Activated naive CD8-positive, alpha-beta T cell (primary cell): ENCODE results near the gene KIAA1328.
"Not testable (repeated sequence)": the region's sequence is repeated elsewhere in the genome, so short reads cannot be mapped to it uniquely, and the experiment has no call there.

Experiments
- H3K27ac Mint-ChIP-seq: one replicate; pipeline ENCODE4 v1.8.0; 2021; ENCODE audit warnings: mixed read lengths
- H3K27me3 Mint-ChIP-seq: one replicate; pipeline ENCODE4 v1.8.0; 2021; ENCODE audit warnings: mixed read lengths
- H3K36me3 Mint-ChIP-seq: one replicate; pipeline ENCODE4 v1.8.0; 2021; ENCODE audit warnings: mixed read lengths
- H3K4me1 Mint-ChIP-seq: one replicate; pipeline ENCODE4 v1.8.0; 2021; ENCODE audit warnings: low read depth, mixed read lengths
- H3K4me3 Mint-ChIP-seq: one replicate; pipeline ENCODE4 v1.8.0; 2021; ENCODE audit warnings: mild to moderate bottlenecking, mixed read lengths
- H3K9me3 Mint-ChIP-seq: one replicate; pipeline ENCODE4 v1.8.0; 2021; ENCODE audit warnings: low read depth, mixed read lengths

Gene KIAA1328

GRCh38 chr18:36888778-36889177 is 59.9 kb downstream of the KIAA1328 start:
- H3K27ac Mint-ChIP-seq, result no peak overlapping the region
- no peaks in the 10 kb centered on the region for H3K27me3 Mint-ChIP-seq
- H3K36me3 Mint-ChIP-seq, result peaks cover 24% of the 10 kb centered on the region
- peaks cover 4% of the 10 kb centered on the region for H3K4me1 Mint-ChIP-seq
- H3K4me3 Mint-ChIP-seq, result no peak overlapping the region
- no peaks in the 10 kb centered on the region for H3K9me3 Mint-ChIP-seq

- Mint-ChIP-seq H3K4me1 (peaks cover 4% of the 10 kb centered on the region), H3K9me3 (no peaks in the 10 kb centered on the region), H3K27me3 (no peaks in the 10 kb centered on the region), H3K4me3 (no peak overlapping the region), H3K27ac (no peak overlapping the region), H3K36me3 (peaks cover 27% of the 10 kb centered on the region)
Measured at GRCh38 chr18:36889321-36889720, 60.4 kb downstream of the KIAA1328 start.

DNA sequence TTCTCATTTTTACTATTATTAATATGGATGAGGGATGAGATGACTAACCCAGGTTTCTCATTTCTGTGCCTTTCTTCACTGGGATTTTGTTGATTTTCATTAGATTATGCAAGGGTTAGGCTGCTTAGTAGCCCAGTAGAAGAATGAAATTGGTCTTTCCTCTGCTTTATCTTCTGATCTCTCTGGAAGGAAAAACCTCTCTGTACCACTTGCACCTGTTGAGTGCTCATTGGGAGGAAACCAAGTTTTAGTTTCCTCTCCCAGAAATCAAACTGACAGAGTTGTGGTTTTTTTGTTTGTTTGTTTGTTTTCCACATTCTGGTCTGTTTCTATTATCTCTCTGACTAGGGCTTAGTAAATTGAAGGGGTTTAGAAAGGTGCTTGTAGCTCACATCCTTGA is 60.8 kb downstream of the KIAA1328 start:
- Mint-ChIP-seq H3K27me3 (no peaks in the 10 kb centered on the region), H3K4me3 (no peak overlapping the region), H3K36me3 (peaks cover 28% of the 10 kb centered on the region), H3K4me1 (peaks cover 4% of the 10 kb centered on the region), H3K27ac (no peak overlapping the region), H3K9me3 (no peaks in the 10 kb centered on the region)

DNA sequence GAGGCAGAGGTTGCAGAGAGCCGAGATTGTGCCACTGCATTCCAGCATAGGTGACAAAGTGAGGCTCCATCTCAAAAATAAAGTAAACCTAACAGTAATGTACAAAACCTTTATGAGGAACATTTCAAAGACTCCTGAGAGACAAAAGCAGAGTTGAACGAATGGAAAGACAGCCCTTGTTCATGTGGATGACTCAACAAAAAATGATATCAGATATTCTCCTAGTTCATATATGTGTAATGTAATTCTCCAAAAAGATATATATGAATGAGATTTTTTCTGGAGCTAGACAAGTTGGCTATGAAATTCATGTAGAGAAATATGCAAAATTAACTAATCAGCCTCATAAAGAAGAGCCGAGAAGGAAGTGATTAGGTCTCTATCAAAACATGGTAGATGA is 61.7 kb downstream of the KIAA1328 start:
- Mint-ChIP-seq H3K9me3 (no peaks in the 10 kb centered on the region), H3K27me3 (no peaks in the 10 kb centered on the region), H3K4me3 (no peak overlapping the region), H3K27ac (no peak overlapping the region), H3K4me1 (peaks cover 4% of the 10 kb centered on the region), H3K36me3 (peaks cover 31% of the 10 kb centered on the region)

DNA sequence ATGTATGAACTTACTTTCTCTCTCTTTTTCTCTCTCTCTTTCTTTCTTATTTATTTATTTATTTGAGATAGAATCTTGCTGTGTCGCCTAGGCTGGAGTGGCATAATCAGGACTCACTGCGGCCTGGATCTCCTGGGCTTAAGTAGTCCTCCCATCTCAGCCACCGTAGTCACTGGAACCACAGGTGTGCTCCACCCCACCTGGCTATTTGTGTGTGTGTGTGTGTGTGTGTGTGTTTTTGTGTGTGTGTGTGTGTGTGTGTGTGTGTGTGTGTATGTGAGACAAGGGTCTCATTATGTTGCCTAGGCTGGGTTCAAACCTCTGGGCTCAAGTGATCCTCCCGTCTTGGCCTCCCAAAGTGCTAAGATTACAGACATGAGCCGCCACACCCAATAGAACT is 64.3 kb downstream of the KIAA1328 start:
- peaks cover 29% of the 10 kb centered on the region for H3K36me3 Mint-ChIP-seq
- peaks cover 5% of the 10 kb centered on the region for H3K4me1 Mint-ChIP-seq
- no peak overlapping the region for H3K4me3 Mint-ChIP-seq
- no peaks in the 10 kb centered on the region for H3K27me3 Mint-ChIP-seq
- H3K9me3 Mint-ChIP-seq, result no peaks in the 10 kb centered on the region
- H3K27ac Mint-ChIP-seq, result no peak overlapping the region

DNA sequence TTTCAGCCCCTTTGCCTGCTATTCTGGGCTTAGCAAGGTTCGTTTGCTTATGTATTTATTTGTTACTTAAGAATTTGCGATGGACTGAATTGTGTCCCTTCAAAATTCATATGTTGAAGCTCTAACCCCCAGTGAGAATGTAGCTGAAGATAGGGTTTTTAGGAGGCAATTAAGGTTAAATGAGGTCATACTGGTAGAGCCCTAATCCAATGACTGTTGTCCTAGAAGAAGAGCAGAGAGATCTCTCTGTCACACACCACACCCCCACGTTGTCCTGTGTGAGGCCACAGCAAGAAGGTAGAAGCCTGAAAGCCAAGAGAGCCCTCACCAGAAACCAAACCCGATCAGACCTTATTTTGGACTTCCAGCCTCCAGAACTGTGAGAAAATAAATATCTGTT is 66.7 kb downstream of the KIAA1328 start:
- H3K27ac Mint-ChIP-seq, result no peak overlapping the region
- H3K9me3 Mint-ChIP-seq, result peaks cover 8% of the 10 kb centered on the region
- H3K4me1 Mint-ChIP-seq, result peaks cover 1% of the 10 kb centered on the region
- no peak overlapping the region for H3K4me3 Mint-ChIP-seq
- peaks cover 32% of the 10 kb centered on the region for H3K36me3 Mint-ChIP-seq
- H3K27me3 Mint-ChIP-seq, result no peaks in the 10 kb centered on the region

DNA sequence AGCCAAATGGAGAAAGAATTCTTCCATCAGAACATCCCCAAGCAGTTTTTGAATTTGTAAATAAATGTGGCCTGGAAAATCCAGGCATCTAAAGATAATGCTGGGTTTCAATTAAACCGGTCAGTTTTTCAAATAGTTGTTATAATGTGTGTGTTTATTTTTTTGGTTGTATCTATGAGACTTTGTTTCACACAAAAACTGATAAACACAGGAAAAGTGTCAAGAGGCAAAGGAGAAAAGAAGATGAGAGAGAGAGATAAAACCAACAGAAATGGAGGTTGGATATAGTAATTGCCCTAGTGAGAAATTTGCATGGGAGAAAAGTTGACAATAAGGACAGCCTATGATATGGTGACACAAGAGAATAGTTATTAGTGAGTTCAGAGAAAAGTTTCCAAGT is 68.3 kb downstream of the KIAA1328 start:
- peaks cover 30% of the 10 kb centered on the region for H3K36me3 Mint-ChIP-seq
- peaks cover 1% of the 10 kb centered on the region for H3K4me1 Mint-ChIP-seq
- H3K4me3 Mint-ChIP-seq, result no peak overlapping the region
- no peaks in the 10 kb centered on the region for H3K27me3 Mint-ChIP-seq
- H3K9me3 Mint-ChIP-seq, result peaks cover 8% of the 10 kb centered on the region
- H3K27ac Mint-ChIP-seq, result no peak overlapping the region

DNA sequence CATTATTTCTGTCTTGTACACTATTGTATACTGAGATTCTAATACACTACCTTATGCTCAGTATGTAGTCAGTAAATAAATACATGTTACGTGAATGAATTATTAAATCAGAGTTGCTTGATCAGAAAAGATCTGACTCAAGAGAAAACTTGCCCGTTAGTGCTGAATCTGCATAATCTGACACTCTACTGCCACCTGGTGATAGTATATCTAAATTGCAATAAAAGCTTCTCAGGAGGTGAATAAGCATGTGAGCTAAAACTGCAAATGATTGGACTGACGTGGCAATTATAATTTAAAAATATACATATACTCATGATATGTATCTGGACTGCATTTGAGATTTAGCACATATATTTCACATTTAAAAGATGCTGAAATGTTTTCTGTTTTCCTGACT is 70.4 kb downstream of the KIAA1328 start:
- Mint-ChIP-seq H3K36me3 (peaks cover 21% of the 10 kb centered on the region), H3K4me1 (peaks cover 3% of the 10 kb centered on the region)

DNA sequence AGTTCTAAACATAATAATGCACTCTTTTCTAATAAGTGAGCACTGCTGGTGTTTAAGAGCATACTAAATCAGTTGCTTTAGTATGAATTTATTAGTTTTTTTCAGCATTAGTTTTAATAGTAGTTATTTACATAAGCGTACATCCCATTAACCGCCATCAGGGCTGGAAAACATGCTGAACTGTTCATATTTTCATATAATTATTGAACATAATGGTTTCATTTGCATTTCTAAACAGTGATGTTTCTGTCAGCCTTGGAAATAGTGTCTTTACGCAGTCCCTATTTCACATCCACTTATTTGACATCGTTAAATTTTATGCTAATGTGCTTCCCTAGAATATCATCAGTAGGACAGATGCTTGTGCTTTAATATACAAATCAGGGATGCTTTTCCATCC is 71.5 kb downstream of the KIAA1328 start:
- H3K27ac Mint-ChIP-seq, result no peak overlapping the region
- no peaks in the 10 kb centered on the region for H3K27me3 Mint-ChIP-seq
- H3K4me3 Mint-ChIP-seq, result no peak overlapping the region
- peaks cover 8% of the 10 kb centered on the region for H3K9me3 Mint-ChIP-seq
- H3K4me1 Mint-ChIP-seq, result peaks cover 3% of the 10 kb centered on the region
- peaks cover 19% of the 10 kb centered on the region for H3K36me3 Mint-ChIP-seq

More for the DNA sequence above, 70.4 kb downstream of the KIAA1328 start:
- H3K9me3 Mint-ChIP-seq, result peaks cover 8% of the 10 kb centered on the region
- no peak overlapping the region for H3K4me3 Mint-ChIP-seq
- no peaks in the 10 kb centered on the region for H3K27me3 Mint-ChIP-seq
- H3K27ac Mint-ChIP-seq, result no peak overlapping the region

DNA sequence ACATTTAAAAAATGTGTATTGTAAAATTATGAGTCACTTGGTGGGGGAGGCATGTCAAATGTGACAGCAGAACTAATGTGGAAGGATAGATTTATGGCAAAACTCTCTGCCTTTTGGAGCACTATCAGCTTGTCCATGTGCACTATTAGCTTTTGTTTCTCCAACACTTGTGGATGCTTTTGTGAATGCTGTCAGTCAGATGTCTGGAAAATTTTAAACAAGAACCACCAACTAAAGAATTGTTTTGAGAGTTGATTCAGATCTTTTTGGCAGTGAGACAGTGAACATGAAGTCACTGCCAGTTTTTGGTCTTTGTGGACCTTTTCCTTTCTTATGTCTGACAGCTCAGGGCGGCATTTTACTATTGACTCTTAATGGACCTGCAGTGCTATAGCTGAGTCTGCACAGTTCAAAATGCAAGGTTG is 72.4 kb downstream of the KIAA1328 start:
- Mint-ChIP-seq H3K9me3 (peaks cover 8% of the 10 kb centered on the region), H3K4me3 (no peak overlapping the region), H3K27ac (no peak overlapping the region), H3K4me1 (peaks cover 3% of the 10 kb centered on the region), H3K36me3 (peaks cover 27% of the 10 kb centered on the region), H3K27me3 (no peaks in the 10 kb centered on the region)

GRCh38 chr18:36903215-36903928 is 74.4 kb downstream of the KIAA1328 start:
- peaks cover 1% of the 10 kb centered on the region for H3K4me1 Mint-ChIP-seq
- no peak overlapping the region for H3K27ac Mint-ChIP-seq
- H3K4me3 Mint-ChIP-seq, result no peak overlapping the region

GRCh38 chr18:36905571-36905970 is 76.6 kb downstream of the KIAA1328 start:
- Mint-ChIP-seq H3K4me3 (no peak overlapping the region), H3K36me3 (peaks cover 19% of the 10 kb centered on the region), H3K4me1 (peaks cover 1% of the 10 kb centered on the region), H3K9me3 (no peaks in the 10 kb centered on the region), H3K27ac (no peak overlapping the region), H3K27me3 (no peaks in the 10 kb centered on the region)

More at GRCh38 chr18:36903215-36903928, 74.4 kb downstream of the KIAA1328 start:
- peaks cover 8% of the 10 kb centered on the region for H3K9me3 Mint-ChIP-seq
- peaks cover 20% of the 10 kb centered on the region for H3K36me3 Mint-ChIP-seq
- no peaks in the 10 kb centered on the region for H3K27me3 Mint-ChIP-seq

DNA sequence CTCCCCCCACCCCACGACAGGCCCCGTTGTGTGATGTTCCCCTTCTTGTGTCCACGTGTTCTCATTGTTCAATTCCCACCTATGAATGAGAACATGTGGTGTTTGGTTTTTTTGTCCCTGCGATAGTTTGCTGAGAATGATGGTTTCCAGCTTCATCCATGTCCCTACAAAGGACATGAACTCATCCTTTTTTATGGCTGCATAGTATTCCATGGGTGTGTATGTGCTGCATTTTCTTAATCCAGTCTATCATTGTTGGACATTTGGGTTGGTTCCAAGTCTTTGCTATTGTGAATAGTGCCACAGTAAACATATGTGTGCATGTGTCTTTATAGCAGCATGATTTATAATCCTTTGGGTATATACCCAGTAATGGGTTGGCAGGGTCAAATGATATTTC is 80.4 kb downstream of the KIAA1328 start:
- not testable (repeated sequence) for H3K27me3 Mint-ChIP-seq, H3K27ac Mint-ChIP-seq, H3K4me3 Mint-ChIP-seq, H3K9me3 Mint-ChIP-seq
- peaks cover 23% of the 10 kb centered on the region for H3K4me1 Mint-ChIP-seq
- H3K36me3 Mint-ChIP-seq, result peaks cover 14% of the 10 kb centered on the region

GRCh38 chr18:36912887-36913286 is 84.0 kb downstream of the KIAA1328 start:
- H3K27ac Mint-ChIP-seq, result peak overlapping the region; percentile 19

DNA sequence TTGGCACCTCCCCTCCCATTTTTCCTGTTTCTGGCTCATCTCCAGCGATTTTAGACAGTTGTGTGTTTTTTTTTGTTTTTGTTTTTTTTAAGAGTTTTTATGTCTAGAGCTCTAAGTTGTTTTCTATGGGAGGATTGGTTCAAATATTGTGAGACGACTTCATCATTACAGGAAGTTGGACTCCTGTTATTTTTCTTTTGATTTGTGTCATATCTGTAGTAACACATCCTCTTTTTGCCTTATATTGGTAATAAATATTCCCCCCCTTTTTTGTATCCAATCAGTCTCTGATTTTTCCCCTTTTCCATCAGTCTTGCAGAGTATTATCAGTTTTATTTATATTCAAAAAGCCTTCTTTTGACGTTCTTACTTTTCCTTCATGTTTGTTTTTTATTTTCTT is 89.0 kb downstream of the KIAA1328 start:
- no peaks in the 10 kb centered on the region for H3K27me3 Mint-ChIP-seq
- no peak overlapping the region for H3K4me3 Mint-ChIP-seq
- no peak overlapping the region for H3K27ac Mint-ChIP-seq
- peaks cover 3% of the 10 kb centered on the region for H3K9me3 Mint-ChIP-seq
- H3K36me3 Mint-ChIP-seq, result peaks cover 25% of the 10 kb centered on the region
- H3K4me1 Mint-ChIP-seq, result peaks cover 13% of the 10 kb centered on the region

More at GRCh38 chr18:36912887-36913286, 84.0 kb downstream of the KIAA1328 start:
- Mint-ChIP-seq H3K9me3 (no peaks in the 10 kb centered on the region), H3K36me3 (peaks cover 9% of the 10 kb centered on the region), H3K27me3 (no peaks in the 10 kb centered on the region), H3K4me3 (peak overlapping the region; percentile 24), H3K4me1 (peaks cover 23% of the 10 kb centered on the region)

DNA sequence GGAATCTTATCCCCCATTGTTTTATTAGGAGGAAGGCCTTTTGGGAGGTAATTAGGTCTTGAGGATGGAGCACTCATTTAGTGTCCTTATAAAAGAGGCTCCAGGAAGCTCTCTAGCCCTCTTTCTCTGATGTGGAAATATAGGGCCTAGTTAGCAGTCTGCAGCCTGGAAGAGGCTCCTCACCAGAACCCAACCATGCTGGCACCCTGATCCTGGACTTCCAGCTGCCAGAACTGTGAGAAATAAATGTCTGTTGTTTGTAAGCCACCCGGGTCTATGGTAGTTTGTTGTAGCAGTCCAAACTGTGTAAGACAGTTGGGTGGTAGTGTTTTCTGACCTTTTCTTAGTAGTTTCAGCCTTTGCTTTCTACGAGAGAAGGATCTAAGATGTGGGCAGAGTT is 100.7 kb downstream of the KIAA1328 start:
- Mint-ChIP-seq H3K4me1 (no peaks in the 10 kb centered on the region), H3K36me3 (peaks cover 29% of the 10 kb centered on the region), H3K27me3 (no peaks in the 10 kb centered on the region), H3K27ac (no peak overlapping the region), H3K9me3 (no peaks in the 10 kb centered on the region), H3K4me3 (no peak overlapping the region)
